ENCODE data around the gene APBB2.

DNA sequence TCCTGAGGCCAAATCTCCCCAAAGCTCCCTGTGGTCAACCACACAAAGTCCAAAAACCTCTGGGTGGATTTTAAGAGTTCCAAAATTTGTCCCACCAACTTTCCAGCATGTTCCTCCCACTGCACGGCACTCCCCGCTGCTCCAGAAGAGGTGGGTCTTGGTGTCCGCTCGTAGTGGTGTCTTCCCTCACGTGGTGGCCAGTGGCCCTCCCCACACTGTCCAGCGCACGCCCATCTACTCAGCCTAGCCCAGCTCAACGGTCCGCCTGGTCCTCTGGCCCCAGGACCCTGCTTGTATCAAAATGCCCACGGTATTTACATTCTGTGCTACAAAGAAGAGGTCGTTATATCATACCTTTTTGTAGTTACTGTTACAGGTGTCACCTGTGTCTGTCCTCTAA lies 381.1 kb downstream of the APBB2 start:
- no peak for TF ChIP-seq REST (IDR thresholded peaks at IDR 0.05)
- no peak for TF ChIP-seq CTCF (IDR thresholded peaks at IDR 0.05; ENCODE audit: low read depth, low read length, missing input control)
- TF ChIP-seq GABPA (IDR thresholded peaks at IDR 0.05 in 1 of 2, conservative IDR thresholded peaks at IDR 0.05 in 1 of 2): no peak
- TF ChIP-seq RAD21 (IDR thresholded peaks at IDR 0.05): no peak

Measured in liver (tissue), 3 donors.